HG03066 (cell line): ENCODE results near the gene CTIF.

Experiments used
- ATAC-seq: cut with Tn5 transposase; IDR thresholded peaks from one replicate; pipeline ENCODE4 v1.9.1; 2021; ENCODE audit warnings: low read depth; ENCODE audit not compliant: unreplicated experiment

The CTIF gene

GRCh38 chr18:48617844-48618497 lies 79.1 kb downstream of the CTIF start:
- no peak for ATAC-seq

GRCh38 chr18:48619016-48619415 lies 80.2 kb downstream of the CTIF start:
- no peak for ATAC-seq

- no peak for ATAC-seq
These were observed 80.7 kb downstream of the CTIF start for GRCh38 chr18:48619501-48619900.

- ATAC-seq: no peak
These were observed 81.2 kb downstream of the CTIF start for GRCh38 chr18:48620071-48620470.

- ATAC-seq: no peak
These were observed 82.4 kb downstream of the CTIF start for GRCh38 chr18:48621240-48621639.

- ATAC-seq: no peak
These were observed 83.2 kb downstream of the CTIF start for GRCh38 chr18:48621815-48622555.

GRCh38 chr18:48622911-48623431 lies 84.1 kb downstream of the CTIF start:
- no peak for ATAC-seq

GRCh38 chr18:48623468-48624235 lies 84.8 kb downstream of the CTIF start:
- no peak for ATAC-seq

GRCh38 chr18:48624856-48625255 lies 86.0 kb downstream of the CTIF start:
- no peak for ATAC-seq

GRCh38 chr18:48627216-48627615 lies 88.4 kb downstream of the CTIF start:
- ATAC-seq: no peak

- no peak for ATAC-seq
These were observed 91.0 kb downstream of the CTIF start for GRCh38 chr18:48629730-48630324.

GRCh38 chr18:48631851-48632250 lies 93.0 kb downstream of the CTIF start:
- ATAC-seq: no peak

GRCh38 chr18:48632676-48633257 lies 93.9 kb downstream of the CTIF start:
- ATAC-seq: no peak

- no peak for ATAC-seq
These were observed 95.7 kb downstream of the CTIF start for GRCh38 chr18:48634491-48634890.

- no peak for ATAC-seq
These were observed 96.1 kb downstream of the CTIF start for GRCh38 chr18:48634975-48635374.

GRCh38 chr18:48635806-48636205 lies 97.0 kb downstream of the CTIF start:
- no peak for ATAC-seq

GRCh38 chr18:48636436-48636835 lies 97.6 kb downstream of the CTIF start:
- no peak for ATAC-seq

- ATAC-seq: no peak
These were observed 98.5 kb downstream of the CTIF start for GRCh38 chr18:48637081-48637990.

- no peak for ATAC-seq
These were observed 99.6 kb downstream of the CTIF start for GRCh38 chr18:48638451-48638850.
